Natural killer cell treated with Interleukin-12 subunit alpha and Interleukin-12 subunit beta and Interleukin-15 and Interleukin-18, amount 100 ng/mL, for 72 hours (primary cell): ENCODE measurements around the gene TBC1D3L. TPM values are rescaled to one million over a fixed set of nuclear protein-coding genes. Genes with fewer than 3 reads are reported as not detected.
"Not testable (repeated sequence)": the region's sequence is repeated elsewhere in the genome, so short reads cannot be mapped to it uniquely, and the experiment has no call there.

ENCODE experiments used
- ATAC-seq, 2 donors: fragments of 150-1000 bp; cut with Tn5 transposase in 1 of 2; sonication (Bioruptor Pico), chemical (Tn5 transposase) in 1 of 2; 2 replicates each; pipeline ENCODE4 v1.10.0; 2021
- DNase-seq: peaks from one replicate; pipeline ENCODE4 v3.0.0; 2022; ENCODE audit warnings: low spot score
- H3K27ac Mint-ChIP-seq, 2 donors: 1 replicate in 1 of 2; 2 replicates in 1 of 2; pipeline ENCODE4 v1.8.0; 2022; ENCODE audit warnings: mixed read lengths in 2 of 2, mild to moderate bottlenecking in 1 of 2, moderate library complexity in 1 of 2
- H3K27me3 Mint-ChIP-seq, 2 donors: 1 replicate in 1 of 2; 2 replicates in 1 of 2; pipeline ENCODE4 v1.8.0; 2022; ENCODE audit warnings: mixed read lengths in 2 of 2
- H3K36me3 Mint-ChIP-seq: one replicate; pipeline ENCODE4 v1.8.0; 2022; ENCODE audit warnings: mixed read lengths
- H3K4me1 Mint-ChIP-seq, 2 donors: 1 replicate in 1 of 2; 2 replicates in 1 of 2; pipeline ENCODE4 v1.8.0; 2022; ENCODE audit warnings: low read depth in 2 of 2, mixed read lengths in 2 of 2, mild to moderate bottlenecking in 1 of 2
- H3K4me3 Mint-ChIP-seq: one replicate; pipeline ENCODE4 v1.8.0; 2022; ENCODE audit warnings: mixed read lengths
- H3K9me3 Mint-ChIP-seq: 2 replicates; pipeline ENCODE4 v1.8.0; 2022; ENCODE audit warnings: mixed read lengths
- total RNA-seq, 2 donors: library from RNA; stranded (reverse); gene quantifications; one replicate each; pipeline ENCODE4 v1.2.3, GENCODE V29; 2022

The TBC1D3L gene
- 10 to 100 TPM; 10.0 to 14.0 TPM for total RNA-seq

DNA sequence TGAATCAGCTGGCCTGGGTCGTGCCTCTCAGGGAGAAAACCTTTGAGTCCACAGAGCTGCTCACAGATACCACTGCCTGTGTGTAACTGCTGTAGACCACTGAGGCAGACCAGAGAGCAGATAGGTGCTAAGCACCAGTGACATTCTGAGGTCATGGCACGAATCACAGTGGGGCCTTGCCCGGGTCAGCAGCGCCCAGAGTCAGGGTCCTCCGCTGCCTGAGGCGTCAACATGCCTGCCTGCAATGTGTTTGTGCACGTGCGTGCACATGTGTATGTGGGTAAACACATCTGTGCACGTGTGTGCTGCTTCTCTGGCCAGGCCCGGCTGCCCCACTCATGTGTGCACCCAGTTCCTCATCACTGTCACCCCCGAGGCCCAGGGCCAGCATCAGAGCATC lies at the start of gene TBC1D3L:
Gene TBC1D3L (minus strand): TSS at position 101 of the 400 bp plus-strand sequence. CDS start 1,540 bp downstream, outside the sequence.
- H3K4me1 Mint-ChIP-seq, H3K27me3 Mint-ChIP-seq, H3K9me3 Mint-ChIP-seq, H3K4me3 Mint-ChIP-seq, DNase-seq, H3K27ac Mint-ChIP-seq, H3K36me3 Mint-ChIP-seq, ATAC-seq: not testable (repeated sequence)

DNA sequence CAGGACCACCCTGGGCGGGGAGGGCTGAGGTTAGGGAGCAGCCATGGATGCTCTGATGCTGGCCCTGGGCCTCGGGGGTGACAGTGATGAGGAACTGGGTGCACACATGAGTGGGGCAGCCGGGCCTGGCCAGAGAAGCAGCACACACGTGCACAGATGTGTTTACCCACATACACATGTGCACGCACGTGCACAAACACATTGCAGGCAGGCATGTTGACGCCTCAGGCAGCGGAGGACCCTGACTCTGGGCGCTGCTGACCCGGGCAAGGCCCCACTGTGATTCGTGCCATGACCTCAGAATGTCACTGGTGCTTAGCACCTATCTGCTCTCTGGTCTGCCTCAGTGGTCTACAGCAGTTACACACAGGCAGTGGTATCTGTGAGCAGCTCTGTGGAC lies 14.8 kb upstream of the TBC1D3L start, which contains the start of gene TBC1D3D:
Gene TBC1D3D (plus strand): TSS at position 301 of the 400 bp plus-strand sequence. CDS start 1,585 bp downstream, outside the sequence.
- H3K27me3 Mint-ChIP-seq, H3K4me3 Mint-ChIP-seq, H3K4me1 Mint-ChIP-seq, ATAC-seq, H3K27ac Mint-ChIP-seq, H3K9me3 Mint-ChIP-seq, H3K36me3 Mint-ChIP-seq, DNase-seq: not testable (repeated sequence)

Other genes starting within 250 kb of the TBC1D3L start
- gene HNF1B, start 244.0 kb downstream of the TBC1D3L start, total RNA-seq: under 1 TPM in 1 of 2 donors, not detected in 1; 0.19 TPM
- gene TBC1D3K, start 64.6 kb downstream of the TBC1D3L start, total RNA-seq: not detected
- 1 to 10 TPM in 1 of 2 donors, not detected in 1; 4.4 TPM for gene TBC1D3D, start 14.9 kb upstream of the TBC1D3L start, total RNA-seq
- not detected for gene TBC1D3C, start 79.6 kb upstream of the TBC1D3L start, total RNA-seq
- gene TBC1D3E, start 138.9 kb upstream of the TBC1D3L start, total RNA-seq: 10 to 100 TPM in 1 of 2 donors, not detected in 1; 13.3 TPM
- gene TBC1D3, start 203.5 kb upstream of the TBC1D3L start, total RNA-seq: 1 to 10 TPM in 1 of 2 donors, not detected in 1; 3.9 TPM